KOPT-K1 (cell line): ENCODE data around the gene TIAM1.

Experiments
- H3K27ac ChIP-seq: fragments of 200-600 bp; sonication (generic); 2 replicates; pipeline ENCODE4 v1.5.1; 2016; ENCODE audit warnings: antibody characterized with exemption, mild to moderate bottlenecking, low read depth, low read length; ENCODE audit not compliant: poor library complexity, severe bottlenecking
- H3K36me3 ChIP-seq: fragments of 200-600 bp; sonication (generic); 2 replicates; pipeline ENCODE4 v1.5.1; 2017; ENCODE audit warnings: antibody characterized with exemption, mild to moderate bottlenecking, low read length, moderate library complexity; ENCODE audit not compliant: insufficient read depth
- H3K9me3 ChIP-seq: fragments of 200-600 bp; sonication (generic); 2 replicates; pipeline ENCODE4 v1.5.1; 2017; ENCODE audit warnings: antibody characterized with exemption, low read length, mild to moderate bottlenecking; ENCODE audit not compliant: insufficient read depth, poor library complexity, severe bottlenecking

TIAM1 gene

DNA sequence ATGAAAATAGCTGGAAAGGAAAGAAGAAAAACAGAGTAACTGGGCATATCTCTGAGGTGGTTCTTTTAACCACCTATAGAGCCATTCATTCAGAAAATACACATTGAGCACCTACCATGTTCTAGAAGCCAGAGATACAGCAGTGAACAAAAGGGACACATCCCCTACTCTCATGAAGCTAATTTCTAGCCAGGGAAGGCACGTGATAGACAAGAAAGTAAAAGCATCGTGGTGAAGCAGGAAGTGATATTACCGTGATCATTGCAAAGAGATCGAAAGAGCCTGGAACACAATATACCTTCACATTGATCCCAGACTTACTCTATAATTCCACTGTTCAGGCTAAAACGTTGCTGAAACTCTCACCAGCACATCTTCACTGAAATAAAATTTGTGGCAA is 76.0 kb downstream of the TIAM1 start:
- Histone ChIP-seq H3K27ac (no peak overlapping the region), H3K9me3 (no peaks in the 10 kb centered on the region), H3K36me3 (no peaks in the 10 kb centered on the region)

DNA sequence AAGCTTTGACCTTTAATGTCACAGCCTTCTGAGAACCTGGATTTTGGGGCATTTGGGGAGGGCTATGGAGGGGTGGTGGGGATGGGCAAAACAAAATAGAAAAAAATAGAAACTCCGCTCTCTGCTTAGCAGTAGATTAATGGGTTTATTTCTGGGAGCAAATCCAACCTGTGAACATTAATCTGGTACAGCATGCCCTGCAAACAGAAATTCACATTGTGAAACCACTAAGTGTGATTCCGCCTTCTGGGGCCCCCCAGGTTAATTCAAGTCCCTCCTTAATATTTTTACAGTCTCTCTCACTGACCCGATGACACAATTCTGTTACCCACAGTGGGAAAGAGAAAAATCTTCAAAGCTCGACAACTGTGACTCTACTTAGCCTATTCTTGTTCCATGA is 76.4 kb downstream of the TIAM1 start:
- Histone ChIP-seq H3K9me3 (no peaks in the 10 kb centered on the region), H3K27ac (no peak overlapping the region), H3K36me3 (no peaks in the 10 kb centered on the region)

DNA sequence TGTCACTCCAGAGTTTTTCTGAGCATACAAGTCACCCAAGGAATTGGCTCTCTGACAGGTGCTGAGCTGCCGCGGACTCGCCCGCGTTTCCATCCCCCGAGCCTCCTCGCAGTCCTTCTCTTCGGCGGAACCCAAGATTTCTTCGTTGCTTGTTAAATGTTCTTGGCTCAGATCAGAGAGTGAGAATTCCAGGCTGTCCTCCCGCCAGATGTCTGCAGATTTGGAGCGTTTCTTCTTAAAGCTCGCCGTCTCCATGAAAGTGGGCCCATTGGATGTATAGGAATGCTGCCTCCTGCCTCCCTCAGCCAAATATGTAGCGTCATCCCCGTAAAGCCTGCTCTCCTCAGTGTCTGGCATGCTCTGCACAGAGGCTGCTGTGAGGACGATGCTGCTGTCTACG is 77.8 kb downstream of the TIAM1 start:
- H3K36me3 ChIP-seq = no peaks in the 10 kb centered on the region
- H3K9me3 ChIP-seq = no peaks in the 10 kb centered on the region
- H3K27ac ChIP-seq = no peak overlapping the region

DNA sequence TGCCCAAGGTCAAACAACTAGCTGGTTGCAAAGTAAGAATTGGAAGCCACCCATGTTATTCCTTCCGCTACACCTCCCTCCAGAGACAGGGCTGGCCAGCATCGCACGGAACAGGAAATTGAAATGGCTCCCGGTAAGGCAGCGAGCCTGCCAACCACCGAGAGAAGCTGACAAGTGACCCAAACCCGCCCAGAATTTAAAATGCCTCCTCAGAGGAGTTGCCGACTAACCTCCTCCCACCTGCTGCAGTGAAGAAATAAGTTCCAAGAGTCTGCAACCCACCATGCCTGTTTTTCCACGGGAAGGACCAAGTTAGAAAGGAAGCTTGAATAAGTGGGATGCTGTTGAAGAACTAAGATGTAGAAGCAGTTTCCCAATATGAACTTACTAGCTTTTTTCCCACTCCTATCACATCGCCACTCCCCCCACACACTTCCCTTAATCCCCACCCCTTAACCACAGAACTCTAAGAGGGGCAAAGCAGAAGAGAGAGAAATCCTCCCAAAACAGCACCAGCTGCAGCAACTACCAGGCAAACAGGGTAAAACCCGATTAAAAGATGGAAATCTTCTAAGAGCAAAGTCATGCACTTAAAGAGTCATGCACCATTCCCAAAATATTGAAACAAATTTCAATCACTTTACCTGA is 78.6 kb downstream of the TIAM1 start:
- Histone ChIP-seq H3K27ac (no peak overlapping the region), H3K9me3 (no peaks in the 10 kb centered on the region), H3K36me3 (no peaks in the 10 kb centered on the region)

DNA sequence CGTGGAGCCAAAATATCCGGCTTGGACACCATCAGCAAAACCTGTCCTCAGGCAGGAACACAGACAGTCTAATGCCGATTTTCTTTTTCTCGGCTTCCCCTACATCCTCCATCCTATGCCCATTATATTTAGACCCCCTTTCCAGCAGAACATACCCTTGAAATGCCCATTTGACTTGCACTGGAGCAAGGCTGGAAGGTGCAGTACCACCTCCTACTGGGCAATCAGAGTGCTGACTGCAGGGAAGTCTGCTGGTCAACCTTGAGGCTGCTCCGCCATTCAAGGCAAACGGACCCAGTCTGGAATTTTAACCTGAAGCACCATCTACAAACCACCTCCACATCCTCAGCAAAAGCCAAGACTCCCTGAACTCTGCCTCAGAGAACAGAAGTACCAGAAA is 79.5 kb downstream of the TIAM1 start:
- H3K27ac ChIP-seq = no peak overlapping the region
- H3K36me3 ChIP-seq = no peaks in the 10 kb centered on the region
- H3K9me3 ChIP-seq = no peaks in the 10 kb centered on the region

DNA sequence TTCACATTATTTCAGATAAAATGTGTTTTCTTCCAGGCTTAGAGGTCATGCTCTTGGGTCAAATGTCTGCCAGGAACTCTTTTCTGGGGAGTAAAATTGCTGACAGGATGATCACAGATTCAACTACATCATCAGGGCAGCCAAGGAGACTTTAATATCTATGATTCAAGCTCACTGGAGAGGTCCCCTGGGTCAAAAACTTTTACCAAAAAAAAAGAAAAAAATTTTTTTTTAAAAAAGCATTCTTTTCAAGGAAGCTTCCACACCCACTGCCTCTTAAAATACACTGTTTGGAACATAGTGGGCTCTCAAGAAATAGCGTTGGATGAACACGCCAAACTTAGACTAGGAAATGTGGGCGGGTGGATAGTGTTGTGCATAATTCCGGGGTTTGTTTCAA is 81.3 kb downstream of the TIAM1 start:
- no peak overlapping the region for H3K27ac ChIP-seq
- H3K9me3 ChIP-seq = no peaks in the 10 kb centered on the region
- H3K36me3 ChIP-seq = no peaks in the 10 kb centered on the region

DNA sequence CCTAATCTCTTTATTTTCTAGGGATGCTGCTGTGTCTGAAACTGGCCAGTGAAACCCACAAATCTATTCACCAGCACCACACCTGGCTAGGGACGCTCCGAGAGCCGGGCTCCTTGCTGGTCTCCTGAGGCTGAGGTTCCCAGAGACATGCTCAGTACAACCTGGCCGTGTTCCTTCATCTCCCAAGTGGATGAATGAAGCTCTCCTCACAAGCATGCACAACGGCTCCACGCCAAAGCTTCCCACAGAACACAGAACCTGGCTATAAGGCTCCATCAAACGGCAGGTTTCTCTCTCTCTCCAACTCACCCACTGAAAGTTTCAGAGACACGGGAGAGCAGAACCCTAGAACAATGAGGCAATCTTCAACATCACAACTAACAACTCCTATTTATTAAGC is 82.3 kb downstream of the TIAM1 start:
- H3K27ac ChIP-seq = no peak overlapping the region
- no peaks in the 10 kb centered on the region for H3K9me3 ChIP-seq
- H3K36me3 ChIP-seq = no peaks in the 10 kb centered on the region

DNA sequence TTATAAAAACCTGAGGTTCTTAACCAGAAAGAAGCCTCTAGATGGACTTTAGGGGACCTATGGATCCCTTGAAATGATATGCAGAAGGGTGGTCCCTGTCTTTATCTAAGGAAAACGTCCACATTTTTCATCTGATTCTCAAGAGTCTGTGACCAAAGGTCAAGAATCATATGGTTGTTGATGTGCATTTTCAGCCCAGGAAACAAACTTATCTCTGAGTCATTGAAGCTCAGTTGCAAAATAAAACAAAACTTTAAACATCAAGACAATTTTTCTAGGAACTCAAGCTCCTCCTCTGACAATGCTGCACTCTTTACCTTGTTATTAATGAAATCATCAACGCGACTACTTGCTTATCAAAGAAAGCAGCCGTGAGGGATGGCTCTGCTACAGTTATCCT is 83.3 kb downstream of the TIAM1 start:
- Histone ChIP-seq H3K27ac (no peak overlapping the region), H3K9me3 (no peaks in the 10 kb centered on the region), H3K36me3 (no peaks in the 10 kb centered on the region)

DNA sequence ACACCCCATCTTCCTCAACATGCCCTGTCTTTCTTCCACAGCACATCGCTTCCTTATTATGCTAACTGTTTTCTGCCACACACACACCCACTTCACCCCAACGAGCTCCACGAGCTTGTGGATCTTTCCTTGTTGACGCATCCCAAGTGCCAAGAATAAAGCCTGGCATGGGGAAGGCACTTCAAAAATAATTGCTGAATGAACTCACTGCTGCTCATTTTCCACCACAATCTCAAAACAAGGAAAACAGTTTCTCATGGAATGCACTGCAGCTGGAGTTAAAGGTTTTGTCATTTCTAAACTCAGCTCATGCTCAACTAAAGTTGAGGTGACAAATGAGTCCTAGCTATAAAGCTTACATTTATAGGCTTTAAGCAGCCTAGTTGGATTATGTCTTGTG is 86.0 kb downstream of the TIAM1 start:
- Histone ChIP-seq H3K27ac (no peak overlapping the region), H3K36me3 (no peaks in the 10 kb centered on the region), H3K9me3 (no peaks in the 10 kb centered on the region)

DNA sequence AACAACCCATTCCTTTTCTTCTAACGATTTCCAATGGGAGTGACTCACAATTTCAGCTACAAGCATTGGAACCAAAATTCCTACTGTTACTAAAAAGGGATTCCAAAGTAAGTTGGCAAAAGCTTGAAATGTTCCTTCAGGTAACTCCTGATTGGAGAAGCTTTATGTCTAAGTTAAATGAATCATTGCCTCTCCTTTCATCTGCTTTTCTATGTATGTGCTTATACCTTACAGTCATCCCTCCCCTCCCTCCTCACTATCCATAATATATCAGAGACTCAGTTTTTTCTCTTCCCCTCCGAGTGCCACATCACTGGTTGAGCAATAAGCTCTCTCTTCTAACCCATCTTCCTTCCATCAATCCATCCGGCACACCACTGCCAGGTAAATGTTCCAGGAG is 86.8 kb downstream of the TIAM1 start:
- Histone ChIP-seq H3K27ac (no peak overlapping the region), H3K9me3 (no peaks in the 10 kb centered on the region), H3K36me3 (no peaks in the 10 kb centered on the region)

DNA sequence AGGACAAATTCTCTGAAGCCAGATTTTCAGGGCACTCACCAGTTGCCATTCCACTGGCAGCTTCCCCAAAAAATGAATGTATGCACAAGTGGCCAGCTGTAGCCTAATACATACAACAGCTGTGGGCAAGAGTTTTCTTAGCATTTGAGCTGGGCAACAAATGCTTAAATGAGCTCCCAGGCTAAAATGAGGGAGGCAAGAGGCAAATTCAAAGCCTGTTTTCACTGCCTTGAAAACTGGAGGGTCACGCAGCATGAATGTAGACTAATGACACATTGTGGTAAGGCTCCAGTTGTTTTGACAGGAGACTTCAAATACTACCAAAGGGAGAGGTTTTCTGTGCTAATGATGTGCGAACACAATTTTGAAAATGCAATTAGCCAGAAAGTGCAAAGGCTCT is 88.2 kb downstream of the TIAM1 start:
- Histone ChIP-seq H3K9me3 (no peaks in the 10 kb centered on the region), H3K27ac (no peak overlapping the region), H3K36me3 (no peaks in the 10 kb centered on the region)

DNA sequence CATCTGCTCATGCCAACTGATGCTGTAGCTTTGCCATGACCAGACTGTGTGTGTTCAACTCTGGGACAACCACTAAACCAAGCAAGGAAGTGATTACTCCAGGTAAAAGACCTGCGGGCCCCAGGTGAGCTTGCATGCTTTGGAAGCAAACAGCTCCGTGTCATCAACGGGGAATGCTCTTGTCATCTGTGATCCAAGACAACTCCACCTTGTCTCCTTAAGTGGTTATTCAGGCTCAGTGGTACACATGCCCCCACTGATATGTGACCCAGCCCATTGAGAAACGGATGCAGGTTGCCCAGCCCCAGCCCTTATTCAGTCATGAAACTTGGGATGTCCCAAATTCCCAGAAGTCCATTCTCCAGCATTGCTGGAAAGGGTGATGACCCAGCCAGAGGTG is 89.0 kb downstream of the TIAM1 start:
- Histone ChIP-seq H3K27ac (no peak overlapping the region), H3K36me3 (no peaks in the 10 kb centered on the region), H3K9me3 (no peaks in the 10 kb centered on the region)

DNA sequence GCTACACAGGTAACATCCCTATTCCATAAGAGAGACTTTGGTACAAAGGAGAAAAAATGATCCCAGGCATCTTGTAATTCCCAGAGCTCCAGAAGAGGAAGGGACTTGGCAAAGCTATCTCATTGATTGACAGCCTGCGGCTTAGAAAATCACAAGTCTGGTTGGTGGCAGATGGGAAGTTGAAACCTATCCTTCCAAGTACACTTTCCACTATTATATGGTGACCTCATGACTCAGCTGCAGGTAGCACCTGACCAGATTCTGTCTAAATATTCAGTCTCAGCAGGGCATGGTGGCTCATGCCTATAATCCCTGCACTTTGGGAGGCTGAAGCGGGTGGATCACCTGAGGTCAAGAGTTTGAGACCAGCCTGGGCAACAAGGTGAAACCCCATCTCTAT is 89.9 kb downstream of the TIAM1 start:
- H3K27ac ChIP-seq = no peak overlapping the region
- H3K9me3 ChIP-seq = no peaks in the 10 kb centered on the region
- no peaks in the 10 kb centered on the region for H3K36me3 ChIP-seq

DNA sequence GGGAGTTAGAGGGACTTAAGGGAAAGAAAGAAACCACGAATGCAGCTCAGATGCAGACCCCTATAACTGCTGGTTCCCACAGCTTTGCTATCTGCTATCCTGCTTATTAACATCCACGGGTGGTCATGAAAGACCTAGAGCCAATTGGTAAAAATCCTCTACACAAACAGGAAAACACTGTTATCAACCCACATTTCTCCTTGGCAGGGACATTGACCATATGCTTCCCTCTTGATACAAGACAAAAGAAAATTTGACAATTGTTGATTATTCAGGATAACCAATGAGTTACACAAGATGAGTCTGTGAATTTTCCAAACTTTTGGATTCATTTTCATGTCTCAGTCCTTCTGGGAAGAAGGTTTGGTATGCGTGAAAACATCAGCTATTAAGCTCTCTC is 90.4 kb downstream of the TIAM1 start:
- Histone ChIP-seq H3K36me3 (no peaks in the 10 kb centered on the region), H3K9me3 (no peaks in the 10 kb centered on the region), H3K27ac (no peak overlapping the region)

DNA sequence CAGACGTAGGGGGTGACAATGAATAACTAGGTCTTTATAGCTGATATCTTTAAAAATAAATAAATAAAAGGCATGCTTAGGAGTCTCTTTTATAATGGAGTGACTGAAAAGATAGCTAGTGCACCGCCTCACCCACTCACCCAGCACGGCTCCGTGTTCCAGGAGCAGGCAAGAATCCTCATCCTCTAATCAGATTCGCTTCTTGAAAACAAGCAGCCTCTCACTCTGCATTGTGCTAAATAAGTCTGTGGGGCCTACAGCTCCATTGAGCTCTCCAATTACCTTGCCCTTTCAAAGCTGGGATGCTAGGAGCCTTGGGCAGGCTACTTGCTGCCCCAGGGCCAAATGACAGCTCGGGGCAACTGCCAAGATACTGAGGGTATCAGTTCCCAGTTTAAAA is 91.5 kb downstream of the TIAM1 start:
- Histone ChIP-seq H3K36me3 (no peaks in the 10 kb centered on the region), H3K27ac (no peak overlapping the region), H3K9me3 (no peaks in the 10 kb centered on the region)

DNA sequence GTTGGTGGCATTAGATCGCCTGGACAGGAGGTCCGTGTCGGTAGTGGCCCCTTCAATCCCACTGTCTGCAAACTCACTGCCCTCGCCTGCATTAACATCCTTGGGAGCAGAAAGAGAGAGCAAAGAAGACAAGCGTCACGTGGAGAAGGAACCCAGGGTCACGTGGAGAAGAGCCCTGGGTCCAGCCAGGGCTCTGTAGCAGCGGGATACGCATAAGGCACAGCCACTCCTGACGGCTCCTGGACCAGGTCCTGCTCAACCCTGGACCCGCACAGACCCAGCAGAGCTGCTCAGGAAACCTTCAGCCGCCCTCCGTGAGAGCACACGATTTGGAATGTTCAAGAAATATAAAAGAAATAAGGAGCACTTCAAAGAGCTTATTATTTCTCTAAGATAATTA is 92.0 kb downstream of the TIAM1 start:
- Histone ChIP-seq H3K36me3 (no peaks in the 10 kb centered on the region), H3K27ac (no peak overlapping the region), H3K9me3 (no peaks in the 10 kb centered on the region)

DNA sequence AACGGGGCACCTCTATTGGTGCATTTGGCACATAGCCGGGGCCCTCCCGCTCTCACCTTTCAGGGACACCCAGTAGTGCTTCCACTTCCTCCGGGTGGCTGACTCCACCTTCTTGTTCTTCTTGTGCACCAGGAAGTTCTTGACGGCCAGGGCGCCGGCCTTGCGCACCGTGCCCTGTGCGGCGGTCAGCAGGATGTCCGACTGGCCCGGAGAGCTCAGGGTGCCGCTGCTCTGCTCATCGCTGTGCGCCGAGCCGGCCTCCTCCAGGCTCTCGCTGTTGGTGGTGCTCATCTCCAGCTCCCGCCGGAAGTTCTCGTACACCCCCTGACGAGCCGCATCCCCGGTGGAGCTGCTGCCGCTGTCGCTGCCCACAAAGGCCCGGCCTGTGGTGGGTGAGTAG is 92.4 kb downstream of the TIAM1 start:
- Histone ChIP-seq H3K27ac (no peak overlapping the region), H3K9me3 (no peaks in the 10 kb centered on the region), H3K36me3 (no peaks in the 10 kb centered on the region)
